GM12892 (cell line): ENCODE measurements around the gene MGST2.

Experiments
- DNase-seq: peaks from one replicate; pipeline ENCODE4 v3.0.0; 2011; ENCODE audit not compliant: insufficient read length
- FAIRE-seq: peaks from 2 replicates; lab custom pipeline; 2011; peaks lifted over from hg19 to GRCh38; lab: Jason Lieb, UNC
- POLR2A ChIP-seq: IDR thresholded peaks from 2 replicates; pipeline ENCODE4 v1.6.1; 2011; ENCODE audit warnings: low read depth, low read length, control low read depth
- POLR2AphosphoS5 ChIP-seq: IDR thresholded peaks from 2 replicates; pipeline ENCODE4 v1.6.1; 2011; ENCODE audit warnings: low read depth, low read length, control low read depth
- TAF1 ChIP-seq: IDR thresholded peaks from 2 replicates; pipeline ENCODE4 v1.6.1; 2011; ENCODE audit warnings: low read depth, mild to moderate bottlenecking, control low read depth, low read length, borderline replicate concordance

The MGST2 gene

GRCh38 chr4:139664442-139664841, 1.2 kb upstream of the MGST2 start:
- DNase-seq: no peak
- FAIRE-seq: no peak
- TF ChIP-seq TAF1: no peak
- TF ChIP-seq POLR2AphosphoS5: no peak
- TF ChIP-seq POLR2A: no peak

- TF ChIP-seq TAF1 (no peak), POLR2AphosphoS5 (no peak), POLR2A (no peak)
- DNase-seq (no peak), FAIRE-seq (no peak)
These were observed 435 bp upstream of the MGST2 start for GRCh38 chr4:139665079-139665689.

GRCh38 chr4:139666735-139667281, 1.2 kb downstream of the MGST2 start:
- no peak for FAIRE-seq
- TF ChIP-seq TAF1 (no peak), POLR2A (no peak), POLR2AphosphoS5 (no peak)

GRCh38 chr4:139668036-139668435, 2.4 kb downstream of the MGST2 start:
- TF ChIP-seq TAF1: no peak
- no peak for TF ChIP-seq POLR2A
- TF ChIP-seq POLR2AphosphoS5: no peak
- DNase-seq: no peak
- no peak for FAIRE-seq

More at GRCh38 chr4:139666735-139667281, 1.2 kb downstream of the MGST2 start:
- no peak for DNase-seq

- no peak for TF ChIP-seq TAF1
- TF ChIP-seq POLR2AphosphoS5: no peak
- no peak for TF ChIP-seq POLR2A
- DNase-seq (no peak), FAIRE-seq (no peak)
These were observed 3.1 kb downstream of the MGST2 start for GRCh38 chr4:139668658-139669201.

GRCh38 chr4:139669335-139669734, 3.7 kb downstream of the MGST2 start:
- TF ChIP-seq TAF1: no peak
- TF ChIP-seq POLR2AphosphoS5: no peak
- no peak for TF ChIP-seq POLR2A
- FAIRE-seq (no peak), DNase-seq (no peak)

GRCh38 chr4:139669890-139670289, 4.3 kb downstream of the MGST2 start:
- FAIRE-seq (no peak), DNase-seq (no peak)
- TF ChIP-seq POLR2A: no peak
- no peak for TF ChIP-seq TAF1
- TF ChIP-seq POLR2AphosphoS5: no peak

- no peak for TF ChIP-seq POLR2A
- TF ChIP-seq POLR2AphosphoS5: no peak
- TF ChIP-seq TAF1: no peak
- FAIRE-seq (no peak), DNase-seq (no peak)
These were observed 5.2 kb downstream of the MGST2 start for GRCh38 chr4:139670775-139671174.

- FAIRE-seq (no peak), DNase-seq (no peak)
- TF ChIP-seq POLR2A (no peak), POLR2AphosphoS5 (no peak), TAF1 (no peak)
These were observed 6.6 kb downstream of the MGST2 start for GRCh38 chr4:139672215-139672614.

GRCh38 chr4:139672732-139673131, 7.1 kb downstream of the MGST2 start:
- DNase-seq (no peak), FAIRE-seq (no peak)
- TF ChIP-seq POLR2A: no peak
- TF ChIP-seq TAF1: no peak
- TF ChIP-seq POLR2AphosphoS5: no peak

GRCh38 chr4:139674875-139675550, 9.4 kb downstream of the MGST2 start:
- DNase-seq (no peak), FAIRE-seq (no peak)
- TF ChIP-seq TAF1 (no peak), POLR2AphosphoS5 (no peak), POLR2A (no peak)
